ENCODE data around the gene RAB25.

RAB25 gene

GRCh38 chr1:156080241-156080862, 19.4 kb downstream of the RAB25 start:
- no peak for TF ChIP-seq CTCF (IDR thresholded peaks at IDR 0.05; ENCODE audit: borderline replicate concordance, insufficient read depth, low read depth, low read length)
- no peak overlapping the region for H3K4me3 ChIP-seq (ENCODE audit: low read depth, low read length)

GRCh38 chr1:156080863-156081179, 19.9 kb downstream of the RAB25 start:
- no peak overlapping the region for H3K4me3 ChIP-seq (ENCODE audit: low read depth, low read length)
- TF ChIP-seq CTCF (IDR thresholded peaks at IDR 0.05; ENCODE audit: borderline replicate concordance, insufficient read depth, low read depth, low read length): no peak

- no peak for TF ChIP-seq CTCF (IDR thresholded peaks at IDR 0.05; ENCODE audit: borderline replicate concordance, insufficient read depth, low read depth, low read length)
- peak overlapping the region; percentile 69 for H3K4me3 ChIP-seq (ENCODE audit: low read depth, low read length)
Measured at GRCh38 chr1:156081180-156081916, 20.4 kb downstream of the RAB25 start.

GRCh38 chr1:156081917-156082308, 21.0 kb downstream of the RAB25 start:
- TF ChIP-seq CTCF (IDR thresholded peaks at IDR 0.05; ENCODE audit: borderline replicate concordance, insufficient read depth, low read depth, low read length): no peak
- H3K4me3 ChIP-seq (ENCODE audit: low read depth, low read length): peak overlapping the region; percentile 69

GRCh38 chr1:156082309-156083091, 21.5 kb downstream of the RAB25 start, which contains the start of gene MEX3A:
Gene MEX3A (minus strand): TSS chr1:156082465. CDS start chr1:156081998, 467 bp downstream.
- peak within 1 kb of the TSS; percentile 69 for H3K4me3 ChIP-seq (ENCODE audit: low read depth, low read length)
- TF ChIP-seq CTCF (IDR thresholded peaks at IDR 0.05; ENCODE audit: borderline replicate concordance, insufficient read depth, low read depth, low read length): no peak

GRCh38 chr1:156083800-156084790, 23.1 kb downstream of the RAB25 start:
- no peak for TF ChIP-seq CTCF (IDR thresholded peaks at IDR 0.05; ENCODE audit: borderline replicate concordance, insufficient read depth, low read depth, low read length)
- H3K4me3 ChIP-seq (ENCODE audit: low read depth, low read length): no peak overlapping the region
